K562 (cell line): Measurements from ENCODE around the gene CYP2B6. TPM values are rescaled to one million over a fixed set of nuclear protein-coding genes. Genes with fewer than 3 reads are reported as not detected.

Experiments used
- C11orf30 ChIP-seq: fragments of 450-650 bp; IDR thresholded peaks from 2 replicates; pipeline ENCODE4 v1.6.1; 2016; ENCODE audit warnings: low read depth, mild to moderate bottlenecking
- CEBPB ChIP-seq: fragments of 450-650 bp; IDR thresholded peaks from 2 replicates; pipeline ENCODE4 v1.6.1; 2016; ENCODE audit warnings: missing genetic modification characterization, missing compliant biosample characterization
- DPF2 ChIP-seq: fragments of 450-650 bp; IDR thresholded peaks from 2 replicates; pipeline ENCODE4 v1.6.1; 2016
- EHMT2 ChIP-seq: fragments of 450-650 bp; IDR thresholded peaks from 2 replicates; pipeline ENCODE4 v1.6.1; 2018; ENCODE audit warnings: antibody characterized with exemption
- ELF4 ChIP-seq: fragments of 450-650 bp; formaldehyde crosslinking; IDR thresholded peaks from 2 replicates; pipeline ENCODE4 v1.4.0; 2022; ENCODE audit warnings: missing genetic modification characterization
- HMGN3 ChIP-seq: IDR thresholded peaks from 2 replicates; pipeline ENCODE4 v1.6.1; 2011; ENCODE audit warnings: borderline replicate concordance, low read depth, mild to moderate bottlenecking, mixed read lengths, low read length; ENCODE audit not compliant: insufficient read length; ENCODE audit errors: extremely low read depth
- JUND ChIP-seq, 2 experiments: IDR thresholded peaks; 2 replicates in 1 of 2; 3 replicates in 1 of 2; pipeline ENCODE4 v1.6.1; 2011; ENCODE audit warnings: borderline replicate concordance in 2 of 2, low read depth in 2 of 2, low read length in 2 of 2, improper control_type of control experiment in 1 of 2, missing biosample characterization in 1 of 2, missing genetic modification characterization in 1 of 2, missing genetic modification reagents in 1 of 2
- KAT7 ChIP-seq: sonication (generic); formaldehyde crosslinking; IDR thresholded peaks from 2 replicates; pipeline ENCODE4 v1.8.0; 2022; ENCODE audit warnings: missing genetic modification reagents, mild to moderate bottlenecking, borderline replicate concordance
- KDM1A ChIP-seq, 2 experiments: fragments of 450-650 bp; IDR thresholded peaks; 2 replicates each; pipeline ENCODE4 v1.6.1; 2016; ENCODE audit warnings: mild to moderate bottlenecking in 2 of 2
- MCM3 ChIP-seq: fragments of 450-650 bp; IDR thresholded peaks from 2 replicates; pipeline ENCODE4 v1.6.1; 2016
- MTA2 ChIP-seq: fragments of 450-650 bp; IDR thresholded peaks from 2 replicates; pipeline ENCODE4 v1.6.1; 2016; ENCODE audit warnings: low read depth
- NFE2 ChIP-seq: IDR thresholded peaks from 2 replicates; pipeline ENCODE4 v1.6.1; 2014; ENCODE audit warnings: antibody characterized with exemption, low read depth
- OTX1 ChIP-seq: fragments of 450-650 bp; formaldehyde crosslinking; IDR thresholded peaks from 2 replicates; pipeline ENCODE4 v1.4.0; 2022; ENCODE audit warnings: mild to moderate bottlenecking
- SREBF2 ChIP-seq: sonication (generic); formaldehyde crosslinking; IDR thresholded peaks from 2 replicates; pipeline ENCODE4 v1.4.0; 2020; ENCODE audit warnings: mild to moderate bottlenecking, missing genetic modification reagents
- YY1 ChIP-seq, 3 experiments: IDR thresholded peaks; 2 replicates each; pipeline ENCODE4 v1.6.1; 2011; ENCODE audit warnings: low read length in 2 of 3, mild to moderate bottlenecking in 2 of 3, moderate library complexity in 2 of 3, borderline replicate concordance in 1 of 3, control low read depth in 1 of 3, low read depth in 1 of 3; ENCODE audit not compliant: insufficient read depth in 3 of 3, insufficient replicate concordance in 2 of 3, control insufficient read depth in 1 of 3, insufficient read length in 1 of 3; ENCODE audit errors: extremely low read depth in 1 of 3
- ZNF282 ChIP-seq: sonication (generic); formaldehyde crosslinking; IDR thresholded peaks from 2 replicates; pipeline ENCODE4 v1.8.1; 2023; ENCODE audit warnings: missing genetic modification reagents
- ZNF316 ChIP-seq: fragments of 450-650 bp; IDR thresholded peaks from 2 replicates; pipeline ENCODE4 v1.6.1; 2016
- ZNF785 ChIP-seq: fragments of 250-450 bp; sonication (Bioruptor Pico); IDR thresholded peaks from 2 replicates; pipeline ENCODE4 v1.4.0; 2020; ENCODE audit warnings: mild to moderate bottlenecking
- ZNF79 ChIP-seq: fragments of 250-450 bp; sonication (Bioruptor Pico); IDR thresholded peaks from 2 replicates; pipeline ENCODE4 v1.4.0; 2020; ENCODE audit warnings: low read depth, mild to moderate bottlenecking, moderate library complexity
- polyA plus RNA-seq, 8 experiments: library from polyadenylated mRNA; depleted of rRNA in 4 of 8; stranded (reverse) in 5 of 8; unstranded in 3 of 8; fragments of >200 nt; fragmentation: Nextera tagmentation in 2 of 8; fragmentation: Illumina TruSeq in 1 of 8; extraction: Ambion mirVana in 2 of 8; extraction: Trizol in 1 of 8; gene quantifications; 2 replicates each; pipeline versions ENCODE4 v1.2.1 to v1.2.3, GENCODE V29; 2011 to 2014; ENCODE audit warnings: inconsistent platforms in 1 of 8, missing spikeins in 1 of 8
- total RNA-seq, 7 experiments: library from RNA; depleted of rRNA in 6 of 7; stranded (reverse); fragments of >200 nt in 6 of 7; fragmentation: Illumina TruSeq in 2 of 7; extraction: Trizol in 2 of 7; gene quantifications; 2 replicates each; pipeline versions ENCODE4 v1.2.1 to v1.2.3, GENCODE V29; 2011 to 2021; ENCODE audit warnings: low replicate concordance in 1 of 7
- TF ChIP-seq, protein P1 (sequence below), 2 experiments: fragments of 450-650 bp in 1 of 2; sonication (generic) in 1 of 2; formaldehyde crosslinking in 1 of 2; IDR thresholded peaks in 1 of 2; conservative IDR thresholded peaks in 1 of 2; 2 replicates each; pipeline versions ENCODE4 v1.6.1 to v1.8.1; 2016 to 2023; ENCODE audit warnings: mild to moderate bottlenecking in 2 of 2, moderate library complexity in 2 of 2, inconsistent platforms in 1 of 2, missing genetic modification reagents in 1 of 2
- TF ChIP-seq, protein P2 (sequence below): fragments of 250-450 bp; sonication (Bioruptor Pico); IDR thresholded peaks from 2 replicates; pipeline ENCODE4 v1.8.0; 2022; ENCODE audit warnings: inconsistent platforms, mild to moderate bottlenecking, moderate library complexity, borderline replicate concordance
- TF ChIP-seq, protein P3 (sequence below), 2 experiments: fragments of 250-450 bp in 1 of 2; fragments of 450-650 bp in 1 of 2; sonication (Bioruptor Pico) in 1 of 2; IDR thresholded peaks; 2 replicates each; pipeline versions ENCODE4 v1.6.1 to v1.8.0; 2016 to 2021; ENCODE audit warnings: mild to moderate bottlenecking in 2 of 2, moderate library complexity in 2 of 2, missing compliant biosample characterization in 1 of 2, missing genetic modification characterization in 1 of 2
- TF ChIP-seq, protein P4 (sequence below): fragments of 250-450 bp; sonication (Bioruptor Pico); IDR thresholded peaks from 2 replicates; pipeline ENCODE4 v1.4.0; 2020

Gene CYP2B6
- total and polyA plus RNA-seq, 9 of the 15 experiments (the other 6 are each of a cell fraction or from before 2014, with no cell fraction given): 0.04 TPM; not detected in 8

DNA sequence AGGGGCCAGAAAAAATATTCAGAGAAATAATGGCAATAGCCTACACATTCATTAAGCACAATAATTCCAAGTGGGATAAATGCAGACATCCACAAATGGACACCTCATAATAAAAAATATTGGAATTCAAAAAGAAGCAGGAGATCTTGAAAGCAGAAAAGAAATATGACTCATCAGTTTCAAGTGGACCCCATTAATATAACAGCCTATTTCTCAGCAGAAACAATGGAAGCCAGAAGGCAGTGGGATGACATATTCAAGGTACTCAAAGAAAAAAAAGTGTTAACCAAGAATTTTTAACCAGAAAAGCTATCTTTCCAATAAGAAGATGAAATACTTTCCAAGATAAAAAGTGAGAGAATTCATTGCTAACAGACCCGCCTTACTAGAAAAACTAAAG, 48.7 kb downstream of the CYP2B6 start (continued):
- TF ChIP-seq KDM1A (IDR thresholded peaks at IDR 0.05) (no peak), NFE2 (peak; percentile 76), OTX1 (CRISPR knock-in tag) (no peak), KAT7 (CRISPR knock-in tag) (no peak), ELF4 (CRISPR knock-in tag) (no peak), EHMT2 (0 out of 2 replicates have a peak, but pooled peaks have one; percentile 20), ZNF282 (CRISPR knock-in tag) (no peak), MCM3 (no peak), C11orf30 (peak; percentile 60), DPF2 (no peak), ZNF316 (peak; percentile 72), MTA2 (no peak), JUND (IDR thresholded peaks at IDR 0.05; ENCODE audit: borderline replicate concordance, low read depth, low read length) (peak; percentile 37; the same call in 1 of the 2 replicates), JUND (tag; IDR thresholded peaks at IDR 0.05; ENCODE audit: borderline replicate concordance, low read depth, low read length) (peak; percentile 49; the same call in 2 of the 3 replicates), SREBF2 (CRISPR knock-in tag) (no peak), ZNF785 (no peak), ZNF79 (CRISPR knock-in tag) (no peak), YY1 (IDR thresholded peaks at IDR 0.05; ENCODE audit: borderline replicate concordance in 1 of 3, control insufficient read depth in 1 of 3, extremely low read depth in 1 of 3, insufficient read depth in 3 of 3, insufficient read length in 1 of 3, insufficient replicate concordance in 2 of 3, low read depth in 1 of 3, low read length in 2 of 3) (no peak), HMGN3 (no peak), CEBPB (tag) (no peak)
- TF ChIP-seq, protein P1, sequence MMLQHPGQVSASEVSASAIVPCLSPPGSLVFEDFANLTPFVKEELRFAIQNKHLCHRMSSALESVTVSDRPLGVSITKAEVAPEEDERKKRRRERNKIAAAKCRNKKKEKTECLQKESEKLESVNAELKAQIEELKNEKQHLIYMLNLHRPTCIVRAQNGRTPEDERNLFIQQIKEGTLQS (IDR thresholded peaks at IDR 0.05): peak; percentile 76
- TF ChIP-seq, protein P1 (CRISPR knock-in tag; conservative IDR thresholded peaks at IDR 0.05): no peak
- TF ChIP-seq, protein P2, sequence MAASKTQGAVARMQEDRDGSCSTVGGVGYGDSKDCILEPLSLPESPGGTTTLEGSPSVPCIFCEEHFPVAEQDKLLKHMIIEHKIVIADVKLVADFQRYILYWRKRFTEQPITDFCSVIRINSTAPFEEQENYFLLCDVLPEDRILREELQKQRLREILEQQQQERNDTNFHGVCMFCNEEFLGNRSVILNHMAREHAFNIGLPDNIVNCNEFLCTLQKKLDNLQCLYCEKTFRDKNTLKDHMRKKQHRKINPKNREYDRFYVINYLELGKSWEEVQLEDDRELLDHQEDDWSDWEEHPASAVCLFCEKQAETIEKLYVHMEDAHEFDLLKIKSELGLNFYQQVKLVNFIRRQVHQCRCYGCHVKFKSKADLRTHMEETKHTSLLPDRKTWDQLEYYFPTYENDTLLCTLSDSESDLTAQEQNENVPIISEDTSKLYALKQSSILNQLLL (CRISPR knock-in tag): no peak
- TF ChIP-seq, protein P3, sequence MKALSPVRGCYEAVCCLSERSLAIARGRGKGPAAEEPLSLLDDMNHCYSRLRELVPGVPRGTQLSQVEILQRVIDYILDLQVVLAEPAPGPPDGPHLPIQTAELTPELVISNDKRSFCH (CRISPR knock-in tag; IDR thresholded peaks at IDR 0.05): no peak
- TF ChIP-seq, protein P3 (tag; IDR thresholded peaks at IDR 0.05): no peak
- TF ChIP-seq, protein P4, sequence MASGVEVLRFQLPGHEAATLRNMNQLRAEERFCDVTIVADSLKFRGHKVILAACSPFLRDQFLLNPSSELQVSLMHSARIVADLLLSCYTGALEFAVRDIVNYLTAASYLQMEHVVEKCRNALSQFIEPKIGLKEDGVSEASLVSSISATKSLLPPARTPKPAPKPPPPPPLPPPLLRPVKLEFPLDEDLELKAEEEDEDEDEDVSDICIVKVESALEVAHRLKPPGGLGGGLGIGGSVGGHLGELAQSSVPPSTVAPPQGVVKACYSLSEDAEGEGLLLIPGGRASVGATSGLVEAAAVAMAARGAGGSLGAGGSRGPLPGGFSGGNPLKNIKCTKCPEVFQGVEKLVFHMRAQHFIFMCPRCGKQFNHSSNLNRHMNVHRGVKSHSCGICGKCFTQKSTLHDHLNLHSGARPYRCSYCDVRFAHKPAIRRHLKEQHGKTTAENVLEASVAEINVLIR (CRISPR knock-in tag): no peak
